Measurements from ENCODE around the gene TLNRD1. TPM values are rescaled to one million over a fixed set of nuclear protein-coding genes. Genes with fewer than 3 reads are reported as not detected.

The TLNRD1 gene
- total RNA-seq, 4 donors from 2014 or later = 1.9 to 8.1 (median 3.3) TPM

DNA sequence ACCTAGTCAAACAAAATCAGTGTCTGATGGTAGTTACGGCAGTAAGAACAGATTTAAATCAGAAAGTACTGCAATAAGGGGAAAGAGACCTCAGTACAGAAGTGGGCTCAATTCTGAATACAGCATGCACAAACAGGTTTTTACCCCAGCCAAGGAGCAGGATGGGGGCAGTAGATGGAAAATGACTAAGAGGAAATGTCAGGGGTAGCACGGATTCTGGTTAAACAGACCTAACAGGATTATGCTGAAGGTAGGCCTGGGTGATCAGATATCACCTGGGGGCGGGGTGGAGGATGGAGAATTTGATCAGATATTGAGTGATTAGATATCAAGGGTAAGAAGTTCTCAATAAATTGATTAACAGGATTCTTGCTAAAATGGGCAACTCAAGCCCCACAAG lies 30.1 kb upstream of the TLNRD1 start:
- Histone ChIP-seq H3K4me1 (no peaks in the 10 kb centered on the region), H3K36me3 (no peaks in the 10 kb centered on the region), H3K9me3 (no peaks in the 10 kb centered on the region), H3K4me3 (no peak overlapping the region), H3K27ac (no peak overlapping the region), H3K27me3 (no peaks in the 10 kb centered on the region)
- ATAC-seq (no peak), DNase-seq (no peak)
- intact Hi-C loops (cut with DNase I; ENCODE audit: low total_unique reads) = loop anchor here (1.0 to 5.0 kb wide), 2 partner anchors 427 to 514 kb away; no protein-coding TSS in a partner anchor
- in situ Hi-C loops (cut with MboI; ENCODE audit: low sequenced_read_pairs in 4 of 4) = loop anchor here (5.0 to 25.0 kb wide), 7 partner anchors 144 to 516 kb away; partner anchors contain the start of gene CEMIP (in 2 of the 4)
- TF ChIP-seq, protein P1, sequence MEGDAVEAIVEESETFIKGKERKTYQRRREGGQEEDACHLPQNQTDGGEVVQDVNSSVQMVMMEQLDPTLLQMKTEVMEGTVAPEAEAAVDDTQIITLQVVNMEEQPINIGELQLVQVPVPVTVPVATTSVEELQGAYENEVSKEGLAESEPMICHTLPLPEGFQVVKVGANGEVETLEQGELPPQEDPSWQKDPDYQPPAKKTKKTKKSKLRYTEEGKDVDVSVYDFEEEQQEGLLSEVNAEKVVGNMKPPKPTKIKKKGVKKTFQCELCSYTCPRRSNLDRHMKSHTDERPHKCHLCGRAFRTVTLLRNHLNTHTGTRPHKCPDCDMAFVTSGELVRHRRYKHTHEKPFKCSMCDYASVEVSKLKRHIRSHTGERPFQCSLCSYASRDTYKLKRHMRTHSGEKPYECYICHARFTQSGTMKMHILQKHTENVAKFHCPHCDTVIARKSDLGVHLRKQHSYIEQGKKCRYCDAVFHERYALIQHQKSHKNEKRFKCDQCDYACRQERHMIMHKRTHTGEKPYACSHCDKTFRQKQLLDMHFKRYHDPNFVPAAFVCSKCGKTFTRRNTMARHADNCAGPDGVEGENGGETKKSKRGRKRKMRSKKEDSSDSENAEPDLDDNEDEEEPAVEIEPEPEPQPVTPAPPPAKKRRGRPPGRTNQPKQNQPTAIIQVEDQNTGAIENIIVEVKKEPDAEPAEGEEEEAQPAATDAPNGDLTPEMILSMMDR (IDR thresholded peaks at IDR 0.05 in 4 of 5, conservative IDR thresholded peaks at IDR 0.05 in 1 of 5) = no peak
- no peak for TF ChIP-seq POLR2A (IDR thresholded peaks at IDR 0.05)

DNA sequence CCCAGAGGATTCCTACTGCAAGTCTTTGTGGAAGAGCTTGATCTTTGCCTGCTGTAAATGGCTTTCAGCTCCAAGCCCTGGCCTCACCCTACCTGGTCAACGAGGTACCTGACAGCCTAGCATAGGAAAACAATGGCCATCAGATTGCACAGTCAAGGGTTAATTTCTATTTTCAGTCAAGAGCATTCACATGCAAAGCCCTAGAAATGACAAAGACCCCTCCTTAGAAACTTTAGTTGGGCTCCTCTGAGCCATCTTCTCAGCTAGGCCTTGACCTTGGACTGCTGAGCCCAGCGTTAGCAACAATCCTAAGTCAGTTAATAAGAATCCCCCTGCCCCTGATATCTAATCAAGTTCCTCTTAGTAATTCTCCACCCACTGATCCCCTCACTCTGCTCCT lies 29.6 kb upstream of the TLNRD1 start:
- H3K4me1 ChIP-seq = no peaks in the 10 kb centered on the region
- no peaks in the 10 kb centered on the region for H3K9me3 ChIP-seq
- no peak for DNase-seq
- H3K27me3 ChIP-seq = no peaks in the 10 kb centered on the region
- no peak overlapping the region for H3K27ac ChIP-seq
- in situ Hi-C loops (cut with MboI; ENCODE audit: low sequenced_read_pairs in 4 of 4) (loop anchor here (5.0 to 25.0 kb wide), 7 partner anchors 144 to 516 kb away; partner anchors contain the start of gene CEMIP (in 2 of the 4)), intact Hi-C loops (cut with DNase I; ENCODE audit: low total_unique reads) (loop anchor here (5.0 kb wide), 1 partner anchor 426 kb away; no protein-coding TSS in a partner anchor)
- TF ChIP-seq, protein P1 (IDR thresholded peaks at IDR 0.05 in 4 of 5, conservative IDR thresholded peaks at IDR 0.05 in 1 of 5) = no peak
- no peak for TF ChIP-seq POLR2A (IDR thresholded peaks at IDR 0.05)
- H3K4me3 ChIP-seq = no peak overlapping the region
- ATAC-seq = no peak
- H3K36me3 ChIP-seq = no peaks in the 10 kb centered on the region

DNA sequence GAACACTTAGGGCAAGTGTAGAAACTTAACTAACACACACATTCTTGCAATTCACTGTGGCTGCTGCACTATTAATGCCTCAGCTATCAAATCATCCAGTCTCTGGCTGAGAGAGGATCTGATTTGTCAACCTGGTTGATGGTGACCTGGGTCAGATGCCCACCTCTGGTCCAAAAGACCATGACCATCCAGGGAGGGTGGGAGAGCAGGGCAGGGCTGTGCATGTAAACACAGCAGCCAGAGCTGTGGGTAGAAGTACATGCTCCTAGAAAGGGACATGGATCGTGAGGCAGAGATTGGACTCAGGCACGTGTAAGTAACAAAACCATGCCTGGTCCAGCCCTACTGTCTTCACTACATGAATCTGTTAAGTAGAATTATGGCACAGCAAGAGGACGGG lies 28.4 kb upstream of the TLNRD1 start:
- Histone ChIP-seq H3K4me3 (no peak overlapping the region), H3K4me1 (no peaks in the 10 kb centered on the region), H3K36me3 (no peaks in the 10 kb centered on the region), H3K9me3 (no peaks in the 10 kb centered on the region), H3K27ac (no peak overlapping the region), H3K27me3 (no peaks in the 10 kb centered on the region)
- in situ Hi-C loops (cut with MboI; ENCODE audit: low sequenced_read_pairs in 4 of 4) (loop anchor here (5.0 to 25.0 kb wide), 7 partner anchors 143 to 517 kb away; partner anchors contain the start of gene CEMIP (in 2 of the 4)), intact Hi-C loops (cut with DNase I; ENCODE audit: low total_unique reads) (loop anchor here (5.0 kb wide), 1 partner anchor 425 kb away; no protein-coding TSS in a partner anchor)
- DNase-seq (no peak), ATAC-seq (no peak)
- TF ChIP-seq POLR2A (IDR thresholded peaks at IDR 0.05) = no peak
- TF ChIP-seq, protein P1 (IDR thresholded peaks at IDR 0.05 in 4 of 5, conservative IDR thresholded peaks at IDR 0.05 in 1 of 5) = no peak

DNA sequence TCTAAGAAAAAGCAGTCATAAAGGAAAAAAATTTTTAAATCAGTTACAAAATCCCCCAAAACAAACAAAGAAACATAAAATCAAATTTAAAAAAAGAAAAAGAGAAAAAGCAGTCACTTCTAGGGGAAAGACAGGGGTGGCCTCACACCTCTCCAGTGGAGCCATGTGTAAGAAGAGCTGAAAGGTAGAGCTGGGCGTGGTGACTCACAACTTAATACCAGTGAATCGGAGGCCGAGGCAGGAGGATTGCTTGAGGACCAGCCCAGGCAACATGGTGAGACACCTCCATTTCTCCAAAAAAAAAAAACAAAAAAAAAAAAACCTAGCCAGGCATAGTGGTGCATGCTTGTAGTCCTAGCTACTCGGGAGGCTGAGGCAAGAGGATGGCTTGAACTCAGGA lies 25.8 kb upstream of the TLNRD1 start:
- H3K27me3 ChIP-seq = no peaks in the 10 kb centered on the region
- H3K27ac ChIP-seq = no peak overlapping the region
- in situ Hi-C loops (cut with MboI; ENCODE audit: low sequenced_read_pairs in 4 of 4) = loop anchor here (5.0 to 25.0 kb wide), 9 partner anchors 140 to 520 kb away; partner anchors contain the start of gene CEMIP (in 2 of the 4)
- no peak overlapping the region for H3K4me3 ChIP-seq
- intact Hi-C loops (cut with DNase I; ENCODE audit: low total_unique reads) = loop anchor here (5.0 kb wide), 2 partner anchors 292 to 422 kb away; no protein-coding TSS in a partner anchor
- H3K9me3 ChIP-seq = no peaks in the 10 kb centered on the region
- peaks cover 0 to 5% of the 10 kb centered on the region in 2 donors for H3K4me1 ChIP-seq
- peaks cover 0 to 15% of the 10 kb centered on the region in 2 donors for H3K36me3 ChIP-seq
- no peak for DNase-seq
- TF ChIP-seq POLR2A (IDR thresholded peaks at IDR 0.05) = no peak
- TF ChIP-seq, protein P1 (IDR thresholded peaks at IDR 0.05 in 4 of 5, conservative IDR thresholded peaks at IDR 0.05 in 1 of 5) = no peak
- ATAC-seq = no peak

Data from gastrocnemius medialis (tissue), 4 donors.